Measurements from ENCODE around the gene NKAPD1.
"Not testable (repeated sequence)": the region's sequence is repeated elsewhere in the genome, so short reads cannot be mapped to it uniquely, and the experiment has no call there.

NKAPD1 gene

DNA sequence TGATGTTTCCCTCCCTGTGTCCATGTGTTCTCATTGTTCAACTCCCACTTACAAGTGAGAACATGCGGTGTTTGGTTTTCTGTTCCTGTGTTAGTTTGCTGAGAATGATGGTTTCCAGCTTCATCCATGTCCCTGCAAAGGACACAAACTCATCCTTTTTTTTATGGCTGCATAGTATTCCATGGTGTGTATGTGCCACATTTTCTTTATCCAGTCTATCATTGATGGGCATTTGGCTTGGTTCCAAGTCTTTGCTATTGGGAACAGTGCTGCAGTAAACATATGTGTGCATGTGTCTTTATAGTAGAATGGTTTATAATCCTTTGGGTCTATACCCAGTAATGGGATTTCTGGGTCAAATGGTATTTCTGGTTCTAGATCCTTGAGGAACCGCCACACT, 27.5 kb upstream of the NKAPD1 start:
- H3K9me3 ChIP-seq (ENCODE audit: control insufficient read depth, insufficient read depth, low read length); H3K27me3 ChIP-seq (ENCODE audit: control insufficient read depth, insufficient read depth, low read length); H3K9ac ChIP-seq (ENCODE audit: low read depth, low read length); H3K27ac ChIP-seq (ENCODE audit: low read depth, low read length); H3K4me3 ChIP-seq (ENCODE audit: low read depth, low read length); H3K4me1 ChIP-seq (ENCODE audit: control insufficient read depth, insufficient read depth, low read length): not testable (repeated sequence)
- peaks cover 81% of the 10 kb centered on the region for H3K36me3 ChIP-seq (ENCODE audit: control insufficient read depth, insufficient read depth, low read length)

- not testable (repeated sequence) for H3K9ac ChIP-seq (ENCODE audit: low read depth, low read length); H3K9me3 ChIP-seq (ENCODE audit: control insufficient read depth, insufficient read depth, low read length); H3K27me3 ChIP-seq (ENCODE audit: control insufficient read depth, insufficient read depth, low read length); H3K4me3 ChIP-seq (ENCODE audit: low read depth, low read length); H3K27ac ChIP-seq (ENCODE audit: low read depth, low read length); H3K4me1 ChIP-seq (ENCODE audit: control insufficient read depth, insufficient read depth, low read length)
- H3K36me3 ChIP-seq (ENCODE audit: control insufficient read depth, insufficient read depth, low read length) = peaks cover 82% of the 10 kb centered on the region
Observed at GRCh38 chr11:112048256-112048655, 25.8 kb upstream of the NKAPD1 start.

GRCh38 chr11:112049777-112050176, 24.3 kb upstream of the NKAPD1 start:
- Histone ChIP-seq H3K27ac (ENCODE audit: low read depth, low read length) (no peak overlapping the region), H3K27me3 (ENCODE audit: control insufficient read depth, insufficient read depth, low read length) (no peaks in the 10 kb centered on the region), H3K4me1 (ENCODE audit: control insufficient read depth, insufficient read depth, low read length) (no peaks in the 10 kb centered on the region), H3K9ac (ENCODE audit: low read depth, low read length) (no peak overlapping the region), H3K4me3 (ENCODE audit: low read depth, low read length) (no peak overlapping the region), H3K9me3 (ENCODE audit: control insufficient read depth, insufficient read depth, low read length) (no peaks in the 10 kb centered on the region), H3K36me3 (ENCODE audit: control insufficient read depth, insufficient read depth, low read length) (peaks cover 82% of the 10 kb centered on the region)

DNA sequence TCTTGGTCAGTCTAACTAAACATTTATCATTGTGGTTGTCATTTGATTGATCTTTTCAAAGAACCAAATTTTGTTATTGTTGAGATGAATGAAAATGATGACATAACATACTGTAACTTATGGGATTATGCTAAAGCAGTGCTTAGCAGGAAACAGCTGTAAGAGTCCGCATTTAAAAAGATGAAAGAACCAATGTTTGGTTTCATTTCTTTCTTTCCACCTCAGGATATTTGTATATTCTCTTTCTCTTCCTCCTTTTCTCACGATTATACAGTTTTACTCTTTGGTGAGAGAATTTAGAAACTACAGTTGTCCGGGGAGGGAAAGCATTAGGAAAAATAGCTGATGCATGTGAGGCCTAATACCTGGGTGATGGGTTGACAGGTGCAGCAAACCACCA, 23.4 kb upstream of the NKAPD1 start:
- Histone ChIP-seq H3K36me3 (ENCODE audit: control insufficient read depth, insufficient read depth, low read length) (peaks cover 78% of the 10 kb centered on the region), H3K27ac (ENCODE audit: low read depth, low read length) (no peak overlapping the region), H3K4me3 (ENCODE audit: low read depth, low read length) (no peak overlapping the region)

GRCh38 chr11:112051768-112052167, 22.3 kb upstream of the NKAPD1 start:
- Histone ChIP-seq H3K27ac (ENCODE audit: low read depth, low read length) (no peak overlapping the region), H3K27me3 (ENCODE audit: control insufficient read depth, insufficient read depth, low read length) (no peaks in the 10 kb centered on the region), H3K4me3 (ENCODE audit: low read depth, low read length) (no peak overlapping the region), H3K4me1 (ENCODE audit: control insufficient read depth, insufficient read depth, low read length) (no peaks in the 10 kb centered on the region), H3K36me3 (ENCODE audit: control insufficient read depth, insufficient read depth, low read length) (peaks cover 81% of the 10 kb centered on the region), H3K9ac (ENCODE audit: low read depth, low read length) (no peak overlapping the region), H3K9me3 (ENCODE audit: control insufficient read depth, insufficient read depth, low read length) (no peaks in the 10 kb centered on the region)

More for the DNA sequence above, 23.4 kb upstream of the NKAPD1 start:
- H3K9ac ChIP-seq (ENCODE audit: low read depth, low read length) = no peak overlapping the region
- no peaks in the 10 kb centered on the region for H3K9me3 ChIP-seq (ENCODE audit: control insufficient read depth, insufficient read depth, low read length)
- H3K27me3 ChIP-seq (ENCODE audit: control insufficient read depth, insufficient read depth, low read length) = no peaks in the 10 kb centered on the region
- no peaks in the 10 kb centered on the region for H3K4me1 ChIP-seq (ENCODE audit: control insufficient read depth, insufficient read depth, low read length)

DNA sequence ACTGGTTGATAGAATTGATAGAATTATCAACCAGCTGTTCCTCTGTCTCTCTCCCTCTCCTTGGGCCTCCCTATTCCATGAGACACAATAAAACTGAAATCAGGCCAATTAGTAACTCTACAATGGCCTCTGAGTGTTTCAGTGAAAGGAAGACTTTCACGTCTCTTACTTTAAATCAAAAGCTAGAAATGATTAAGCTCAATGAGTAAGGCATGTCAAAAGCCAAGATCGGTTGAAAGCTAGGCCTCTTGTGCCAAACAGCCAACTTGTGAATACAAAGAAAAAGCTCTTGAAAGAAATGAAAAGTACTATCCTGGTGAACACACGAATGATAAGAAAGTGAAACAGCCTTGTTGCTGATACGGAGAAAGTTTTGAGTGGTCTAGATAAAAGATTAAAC, 16.9 kb upstream of the NKAPD1 start:
- H3K36me3 ChIP-seq (ENCODE audit: control insufficient read depth, insufficient read depth, low read length) = peaks cover 87% of the 10 kb centered on the region

DNA sequence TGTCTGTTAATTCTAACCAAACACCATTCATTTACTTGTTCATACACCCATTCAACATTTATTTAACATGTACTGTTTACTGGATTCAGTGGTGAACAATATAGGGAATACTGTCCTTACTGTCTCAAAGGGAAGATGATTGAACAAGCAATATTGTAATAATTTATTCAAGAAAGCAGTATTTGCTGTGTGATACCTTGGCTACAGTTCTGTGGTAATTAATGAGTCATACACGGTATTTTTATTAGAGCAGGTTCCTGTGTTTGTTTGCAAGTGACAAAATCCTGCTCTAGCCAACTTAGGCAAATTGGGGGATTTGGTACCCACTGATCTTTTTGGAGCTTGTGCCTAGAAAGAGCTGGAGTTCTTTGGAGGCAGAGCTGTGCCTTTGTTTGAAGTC, 16.0 kb upstream of the NKAPD1 start:
- H3K27ac ChIP-seq (ENCODE audit: low read depth, low read length) = no peak overlapping the region
- H3K36me3 ChIP-seq (ENCODE audit: control insufficient read depth, insufficient read depth, low read length) = peaks cover 87% of the 10 kb centered on the region
- H3K9me3 ChIP-seq (ENCODE audit: control insufficient read depth, insufficient read depth, low read length) = no peaks in the 10 kb centered on the region
- H3K4me3 ChIP-seq (ENCODE audit: low read depth, low read length) = no peak overlapping the region
- no peak overlapping the region for H3K9ac ChIP-seq (ENCODE audit: low read depth, low read length)
- no peaks in the 10 kb centered on the region for H3K4me1 ChIP-seq (ENCODE audit: control insufficient read depth, insufficient read depth, low read length)
- no peaks in the 10 kb centered on the region for H3K27me3 ChIP-seq (ENCODE audit: control insufficient read depth, insufficient read depth, low read length)

More for the DNA sequence above, 16.9 kb upstream of the NKAPD1 start:
- no peaks in the 10 kb centered on the region for H3K27me3 ChIP-seq (ENCODE audit: control insufficient read depth, insufficient read depth, low read length)
- H3K9me3 ChIP-seq (ENCODE audit: control insufficient read depth, insufficient read depth, low read length) = no peaks in the 10 kb centered on the region
- no peak overlapping the region for H3K9ac ChIP-seq (ENCODE audit: low read depth, low read length)
- no peaks in the 10 kb centered on the region for H3K4me1 ChIP-seq (ENCODE audit: control insufficient read depth, insufficient read depth, low read length)
- no peak overlapping the region for H3K27ac ChIP-seq (ENCODE audit: low read depth, low read length)
- H3K4me3 ChIP-seq (ENCODE audit: low read depth, low read length) = no peak overlapping the region

DNA sequence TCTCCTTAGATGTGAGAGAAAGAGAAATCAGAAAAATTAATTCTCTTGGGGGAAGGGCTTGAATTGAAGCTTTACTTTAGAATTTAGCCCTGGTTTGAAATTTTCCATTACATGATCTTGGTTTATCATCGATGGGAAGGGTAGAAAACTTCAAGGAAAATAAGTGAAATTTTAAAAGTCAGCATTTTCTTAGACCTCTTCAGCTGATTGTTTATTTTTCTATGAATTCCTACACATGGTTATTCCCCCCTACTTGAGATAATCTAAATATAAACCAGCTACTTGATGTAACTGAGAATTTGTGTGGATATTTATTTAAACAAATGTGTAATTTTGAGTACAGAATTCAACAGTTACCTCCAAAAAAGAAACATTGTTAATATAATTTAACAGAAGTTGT, 11.2 kb upstream of the NKAPD1 start:
- no peaks in the 10 kb centered on the region for H3K4me1 ChIP-seq (ENCODE audit: control insufficient read depth, insufficient read depth, low read length)
- H3K9me3 ChIP-seq (ENCODE audit: control insufficient read depth, insufficient read depth, low read length) = no peaks in the 10 kb centered on the region
- H3K9ac ChIP-seq (ENCODE audit: low read depth, low read length) = no peak overlapping the region
- H3K27me3 ChIP-seq (ENCODE audit: control insufficient read depth, insufficient read depth, low read length) = no peaks in the 10 kb centered on the region
- no peak overlapping the region for H3K4me3 ChIP-seq (ENCODE audit: low read depth, low read length)
- H3K27ac ChIP-seq (ENCODE audit: low read depth, low read length) = no peak overlapping the region
- peaks cover 54% of the 10 kb centered on the region for H3K36me3 ChIP-seq (ENCODE audit: control insufficient read depth, insufficient read depth, low read length)

GRCh38 chr11:112082729-112083128, 8.6 kb downstream of the NKAPD1 start:
- Histone ChIP-seq H3K36me3 (ENCODE audit: control insufficient read depth, insufficient read depth, low read length) (peaks cover 68% of the 10 kb centered on the region), H3K27me3 (ENCODE audit: control insufficient read depth, insufficient read depth, low read length) (no peaks in the 10 kb centered on the region), H3K27ac (ENCODE audit: low read depth, low read length) (no peak overlapping the region), H3K9me3 (ENCODE audit: control insufficient read depth, insufficient read depth, low read length) (no peaks in the 10 kb centered on the region), H3K9ac (ENCODE audit: low read depth, low read length) (no peak overlapping the region), H3K4me1 (ENCODE audit: control insufficient read depth, insufficient read depth, low read length) (0 out of 2 replicates have a peak, but pooled peaks cover 3% of the 10 kb centered on the region), H3K4me3 (ENCODE audit: low read depth, low read length) (no peak overlapping the region)

DNA sequence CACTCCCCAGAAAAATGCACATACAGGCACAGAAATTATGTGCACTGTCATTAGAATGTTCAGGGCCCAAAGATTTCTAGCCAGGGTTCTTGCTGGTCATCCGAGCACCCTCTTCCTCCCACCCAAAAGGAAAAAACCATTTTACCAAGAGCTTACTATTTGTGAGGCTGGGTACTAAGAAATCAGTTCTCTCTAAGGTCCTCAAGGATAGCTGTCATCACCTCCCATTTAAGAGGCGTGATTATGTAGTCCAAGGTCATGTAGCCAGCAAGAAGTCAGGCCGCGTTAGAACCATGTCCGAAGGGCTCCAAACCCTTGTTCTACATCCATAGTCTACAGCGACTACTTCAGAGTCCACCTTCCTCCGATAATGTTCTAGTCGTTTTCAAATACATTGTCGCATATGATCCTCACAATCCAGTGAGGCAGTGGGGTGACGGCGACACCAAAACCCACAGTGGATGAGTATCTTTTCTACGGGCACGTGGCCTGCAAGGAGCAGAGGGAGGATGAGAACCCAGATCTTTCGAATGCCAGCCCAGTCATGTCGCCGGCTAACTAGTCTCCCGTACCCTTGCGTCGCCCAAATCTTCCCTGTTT, 11.8 kb downstream of the NKAPD1 start:
- Histone ChIP-seq H3K9me3 (ENCODE audit: control insufficient read depth, insufficient read depth, low read length) (no peaks in the 10 kb centered on the region), H3K27me3 (ENCODE audit: control insufficient read depth, insufficient read depth, low read length) (no peaks in the 10 kb centered on the region), H3K9ac (ENCODE audit: low read depth, low read length) (peak overlapping the region; percentile 83), H3K36me3 (ENCODE audit: control insufficient read depth, insufficient read depth, low read length) (peaks cover 70% of the 10 kb centered on the region), H3K4me3 (ENCODE audit: low read depth, low read length) (peak overlapping the region; percentile 99), H3K4me1 (ENCODE audit: control insufficient read depth, insufficient read depth, low read length) (0 out of 2 replicates have a peak, but pooled peaks cover 5% of the 10 kb centered on the region), H3K27ac (ENCODE audit: low read depth, low read length) (peak overlapping the region; percentile 74)

DNA sequence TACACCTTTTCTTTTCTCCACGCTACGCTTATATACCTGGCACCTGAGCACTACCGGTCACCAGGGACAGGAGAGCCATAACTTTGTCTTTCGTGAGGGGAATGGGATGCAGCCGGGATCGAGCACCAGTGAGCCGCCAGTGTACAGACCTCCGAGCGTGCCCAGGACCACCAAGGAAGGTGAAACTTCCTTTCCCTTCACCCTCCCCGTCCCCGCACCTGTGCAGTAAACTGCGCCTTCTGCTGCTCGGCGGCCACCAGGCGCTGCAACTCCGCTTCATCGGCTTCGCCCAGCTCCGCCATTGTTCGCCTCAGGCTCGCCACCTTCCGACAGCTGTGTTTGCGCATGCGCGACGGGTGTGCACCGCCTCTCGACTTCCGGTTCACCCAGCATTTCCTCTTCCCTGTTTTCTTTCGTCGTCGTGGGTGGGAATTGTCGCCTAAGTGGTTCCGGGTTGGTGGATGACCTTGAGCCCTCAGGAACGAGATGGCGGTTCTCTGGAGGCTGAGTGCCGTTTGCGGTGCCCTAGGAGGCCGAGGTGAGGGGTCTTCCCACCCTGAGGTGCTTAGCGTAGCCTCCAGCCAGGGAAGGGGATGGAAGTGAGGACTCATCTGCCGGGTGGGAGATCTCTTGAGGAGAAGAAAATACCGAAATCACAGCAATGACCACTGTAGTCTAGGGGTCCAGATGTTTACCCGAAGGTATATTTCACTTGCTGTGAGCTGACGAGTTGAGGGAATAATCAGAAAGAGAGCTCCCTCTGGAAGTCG, 12.5 kb downstream of the NKAPD1 start, which contains the start of the genes SDHD and TIMM8B:
SDHD (plus strand) TSS at position 452 of the 770 bp plus-strand sequence; CDS start at position 487, 35 bp downstream.
TIMM8B (minus strand) TSS at position 335 of the 770 bp plus-strand sequence; CDS start at position 302, 33 bp downstream.
- H3K4me1 ChIP-seq (ENCODE audit: control insufficient read depth, insufficient read depth, low read length) = 0 out of 2 replicates have a peak, but pooled peaks cover 5% of the 10 kb centered on the region
- H3K9ac ChIP-seq (ENCODE audit: low read depth, low read length) = peak within 1 kb of the TSS; percentile 83
- H3K36me3 ChIP-seq (ENCODE audit: control insufficient read depth, insufficient read depth, low read length) = peaks cover 75% of the 10 kb centered on the region
- no peaks in the 10 kb centered on the region for H3K27me3 ChIP-seq (ENCODE audit: control insufficient read depth, insufficient read depth, low read length)
- H3K9me3 ChIP-seq (ENCODE audit: control insufficient read depth, insufficient read depth, low read length) = no peaks in the 10 kb centered on the region
- peak within 1 kb of the TSS; percentile 81 for H3K27ac ChIP-seq (ENCODE audit: low read depth, low read length)
- H3K4me3 ChIP-seq (ENCODE audit: low read depth, low read length) = peak within 1 kb of the TSS; percentile 99

Data from HUES48 (cell line).